Stimulated activated naive CD4-positive, alpha-beta T cell treated with Interleukin-2 at 50 U/mL for 16 hours (primary cell): ENCODE results near the gene RCC2.
"Not testable (repeated sequence)": the region's sequence is repeated elsewhere in the genome, so short reads cannot be mapped to it uniquely, and the experiment has no call there.

Source experiments
- DNase-seq: peaks from one replicate; lab custom pipeline; 2025; lab: John Stamatoyannopoulos, UW

The RCC2 gene

DNA sequence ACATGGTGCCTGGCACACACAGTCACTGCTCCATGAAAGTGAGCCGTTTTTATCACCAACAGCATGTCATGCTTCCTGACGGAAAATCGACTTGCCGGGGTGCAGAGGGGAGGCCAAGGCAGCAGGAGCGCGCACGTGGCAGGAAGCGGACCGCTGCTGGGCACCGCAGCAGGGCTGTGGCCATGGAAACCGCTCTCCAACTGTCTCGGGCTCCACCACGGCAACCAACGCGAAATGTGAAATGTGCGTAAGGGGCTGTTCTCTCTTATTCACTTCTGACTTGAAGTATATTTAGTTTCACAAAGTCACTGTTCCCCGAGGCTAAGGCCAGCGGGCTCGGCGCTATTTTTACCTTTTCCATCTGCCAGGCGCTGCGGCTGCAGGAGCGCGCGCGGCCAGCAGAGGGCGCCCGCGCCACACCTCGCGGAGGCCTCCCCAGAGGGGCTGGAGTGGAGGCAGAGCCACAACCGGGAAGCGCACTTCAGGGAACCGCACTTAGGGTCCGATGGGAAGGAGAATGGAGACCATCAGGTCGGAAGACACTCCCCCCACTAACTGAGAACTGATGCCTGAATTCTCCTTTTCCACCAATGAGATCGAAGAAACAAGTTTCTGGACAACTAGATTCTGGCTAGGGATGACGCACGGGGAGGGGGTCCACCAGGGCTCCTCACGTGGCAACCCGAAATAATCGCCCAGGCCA, 19.7 kb downstream of the RCC2 start:
- no peak for DNase-seq

- no peak for DNase-seq
These were observed 23.1 kb downstream of the RCC2 start for GRCh38 chr1:17416389-17416788.

GRCh38 chr1:17414022-17414421, 25.5 kb downstream of the RCC2 start:
- DNase-seq, result no peak

DNA sequence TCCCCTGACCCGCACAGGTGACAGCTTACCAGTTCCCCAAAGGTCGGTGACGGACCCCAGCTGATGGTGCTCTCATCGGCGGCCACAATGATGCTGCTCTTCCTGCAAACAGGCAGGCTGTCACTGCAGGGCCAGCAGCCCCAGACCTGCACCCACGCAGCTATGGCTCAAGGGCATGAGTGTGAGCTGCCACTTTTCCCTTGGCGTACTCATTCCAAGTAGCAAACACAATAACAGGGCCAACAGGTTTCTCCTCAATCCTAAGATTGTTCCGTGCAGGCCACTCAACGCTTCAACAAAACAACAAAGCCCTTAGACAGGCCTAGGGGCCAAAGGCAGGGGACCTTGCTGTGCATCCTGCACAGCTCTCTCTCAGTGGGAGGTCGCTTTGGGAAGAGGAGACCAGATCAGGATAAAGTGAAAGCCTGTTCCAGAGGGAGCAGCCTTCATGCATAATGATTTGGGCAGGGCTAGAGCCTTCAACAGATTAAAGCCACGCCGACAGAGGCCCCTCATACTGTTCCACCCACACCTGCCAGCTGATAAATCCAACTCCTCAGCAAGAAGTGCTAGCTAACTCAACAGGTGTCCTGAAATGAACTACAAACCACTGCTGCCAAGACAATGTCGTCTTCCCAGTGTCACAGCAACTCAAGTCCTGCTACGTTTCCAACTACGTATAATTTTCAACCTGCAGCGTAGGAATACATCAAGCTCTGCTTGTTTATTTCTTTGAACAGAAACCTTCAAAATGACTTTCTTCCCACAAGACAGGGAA, 27.2 kb downstream of the RCC2 start:
- DNase-seq, result no peak

- no peak for DNase-seq
These were observed 30.1 kb downstream of the RCC2 start for GRCh38 chr1:17409391-17409811.

DNA sequence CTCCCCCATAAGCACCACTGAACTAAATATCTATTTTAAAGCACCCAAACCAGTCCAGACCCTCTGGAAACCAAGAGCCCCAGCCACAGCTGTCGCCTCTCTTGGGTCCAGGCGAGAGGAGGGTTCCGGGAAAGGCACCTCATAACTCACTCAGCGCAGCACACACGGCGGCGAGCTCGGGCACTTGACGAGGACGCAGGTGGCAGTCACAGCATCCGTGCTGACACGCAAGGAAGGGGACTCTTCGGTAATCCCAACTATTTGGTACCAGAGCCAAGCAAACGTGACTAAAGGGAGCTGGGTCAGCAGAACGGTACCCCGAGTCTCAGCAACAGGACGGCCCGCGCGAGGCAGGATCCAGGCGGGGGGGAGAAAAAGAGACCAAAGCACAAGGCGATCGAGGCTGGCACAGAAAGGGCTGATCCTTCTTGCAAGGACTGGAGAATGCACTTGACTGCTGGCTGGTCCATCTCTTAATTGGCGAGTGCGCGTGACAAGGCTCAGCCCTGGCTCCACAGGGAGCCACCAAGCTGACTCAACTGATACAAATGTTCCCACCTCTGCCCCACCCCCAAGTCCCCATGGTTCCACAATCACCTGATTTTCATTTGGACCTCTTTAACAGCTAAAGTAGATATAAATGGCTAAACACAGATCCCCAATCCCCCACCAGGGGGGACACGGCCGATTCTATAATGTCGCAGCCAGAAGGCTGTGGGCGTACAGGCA, 31.5 kb downstream of the RCC2 start:
- not testable (repeated sequence) for DNase-seq

GRCh38 chr1:17406760-17407475, 32.6 kb downstream of the RCC2 start:
- DNase-seq, result not testable (repeated sequence)

DNA sequence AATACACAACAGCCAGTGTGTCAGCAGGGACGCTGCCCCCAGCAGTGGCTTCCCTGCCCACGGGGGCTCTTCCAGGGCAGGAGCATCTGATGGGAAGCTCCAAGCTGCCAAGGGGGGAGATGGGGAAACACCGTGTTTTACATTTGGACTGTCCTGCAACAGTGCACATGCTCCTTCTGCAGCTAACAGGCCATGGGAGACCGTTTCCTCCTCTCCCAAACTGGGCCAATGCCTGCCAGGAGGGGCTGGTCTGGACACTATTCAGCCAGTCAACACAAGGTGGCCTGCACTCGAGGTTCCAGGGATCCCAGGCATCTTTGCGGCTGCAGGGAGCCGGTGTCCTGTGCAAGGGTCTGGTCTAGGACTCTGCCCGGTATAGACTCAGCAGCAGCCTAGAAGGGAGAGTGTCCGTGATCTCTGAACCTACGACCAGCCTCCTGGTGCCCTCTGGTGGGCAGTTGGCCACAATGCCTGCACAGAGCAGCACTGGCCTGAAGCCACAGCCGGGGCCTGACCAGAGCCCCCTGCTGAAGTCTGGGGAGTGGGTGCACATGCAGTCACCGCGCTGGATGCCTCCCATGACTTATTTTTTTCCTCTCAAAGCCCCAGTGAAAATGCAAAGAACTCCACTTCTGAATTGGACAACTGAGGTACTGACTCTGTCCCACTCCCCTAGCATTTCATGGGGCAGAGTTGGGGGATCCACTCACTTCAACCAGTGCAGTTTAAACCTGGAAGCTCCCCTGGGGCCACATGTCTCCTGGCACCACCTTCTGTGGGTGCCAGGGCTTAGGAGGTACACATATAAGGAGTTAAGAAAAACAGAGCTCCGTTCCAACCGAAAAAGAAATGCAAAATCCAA, 33.3 kb downstream of the RCC2 start:
- peak; percentile 7 for DNase-seq

GRCh38 chr1:17404820-17405219, 34.7 kb downstream of the RCC2 start:
- no peak for DNase-seq

DNA sequence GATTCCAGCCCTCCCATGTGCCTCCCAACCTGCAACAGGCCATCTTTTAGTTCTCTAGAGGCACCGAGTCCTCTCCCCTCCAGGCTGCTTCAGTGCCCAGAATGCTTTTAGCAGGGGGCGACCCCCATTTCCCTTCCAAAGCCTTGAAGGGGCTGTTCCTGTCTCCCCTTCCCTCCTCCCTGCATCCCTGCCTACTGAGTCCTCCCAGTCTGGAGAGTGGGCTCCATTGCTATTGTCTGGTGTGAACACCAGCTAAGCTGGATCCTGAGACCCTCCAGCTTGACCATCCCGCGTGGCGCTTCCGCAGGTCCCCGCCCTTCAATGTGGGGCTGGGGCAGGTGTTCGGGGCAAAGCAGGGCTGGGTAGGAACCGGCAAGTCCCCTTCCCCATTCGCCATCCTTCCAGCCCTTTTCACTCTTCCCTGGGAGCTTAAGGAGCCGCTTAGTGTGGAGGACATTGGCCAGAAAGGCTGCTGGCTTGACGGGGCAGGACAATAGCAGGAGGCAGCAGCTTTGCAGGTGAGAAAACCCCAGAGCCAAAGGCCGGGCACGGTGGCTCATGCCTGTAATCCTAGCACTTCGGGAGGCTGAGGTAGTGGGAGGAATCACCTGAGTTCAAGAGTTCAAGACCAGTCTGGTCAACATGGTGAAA, 35.3 kb downstream of the RCC2 start:
- no peak for DNase-seq

DNA sequence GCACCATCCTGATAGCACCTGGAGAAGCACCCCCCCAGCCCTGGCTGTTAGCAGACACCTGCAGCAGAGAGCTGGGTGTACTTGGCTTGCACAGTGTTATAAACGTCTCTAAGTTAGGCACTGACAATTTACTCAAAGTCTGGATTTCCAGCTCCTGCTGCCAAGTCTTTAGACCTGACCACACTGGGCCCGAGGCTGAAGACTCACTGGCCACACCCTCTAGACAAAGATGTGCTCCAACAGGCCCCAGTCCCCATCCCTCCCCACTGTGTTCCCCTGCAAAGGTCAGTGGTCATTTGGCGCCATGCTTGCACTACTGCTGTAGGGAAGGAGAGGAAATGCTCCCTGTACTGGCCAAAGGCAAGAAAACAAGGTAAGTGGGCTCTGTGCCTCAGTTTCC, 36.4 kb downstream of the RCC2 start:
- no peak for DNase-seq

DNA sequence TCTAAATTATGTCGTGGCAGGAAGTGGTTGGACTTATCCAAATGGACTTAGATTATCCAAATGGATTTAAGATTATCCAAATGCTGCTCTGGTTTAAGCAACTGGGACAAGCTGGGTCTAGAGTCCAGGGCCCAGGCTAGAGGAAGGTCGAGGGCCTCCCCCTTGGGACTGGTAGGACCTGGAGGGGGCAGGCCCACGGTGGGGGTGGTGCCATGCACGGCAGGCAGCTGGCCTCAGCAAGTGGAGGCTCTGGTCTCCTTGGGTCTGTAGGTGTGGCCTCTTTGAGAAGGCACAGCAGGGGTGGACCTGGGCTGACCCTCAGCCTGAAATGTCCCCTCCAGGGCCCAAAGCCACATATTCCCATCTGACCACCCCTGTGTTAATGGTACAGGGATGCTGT, 37.6 kb downstream of the RCC2 start:
- DNase-seq, result no peak

DNA sequence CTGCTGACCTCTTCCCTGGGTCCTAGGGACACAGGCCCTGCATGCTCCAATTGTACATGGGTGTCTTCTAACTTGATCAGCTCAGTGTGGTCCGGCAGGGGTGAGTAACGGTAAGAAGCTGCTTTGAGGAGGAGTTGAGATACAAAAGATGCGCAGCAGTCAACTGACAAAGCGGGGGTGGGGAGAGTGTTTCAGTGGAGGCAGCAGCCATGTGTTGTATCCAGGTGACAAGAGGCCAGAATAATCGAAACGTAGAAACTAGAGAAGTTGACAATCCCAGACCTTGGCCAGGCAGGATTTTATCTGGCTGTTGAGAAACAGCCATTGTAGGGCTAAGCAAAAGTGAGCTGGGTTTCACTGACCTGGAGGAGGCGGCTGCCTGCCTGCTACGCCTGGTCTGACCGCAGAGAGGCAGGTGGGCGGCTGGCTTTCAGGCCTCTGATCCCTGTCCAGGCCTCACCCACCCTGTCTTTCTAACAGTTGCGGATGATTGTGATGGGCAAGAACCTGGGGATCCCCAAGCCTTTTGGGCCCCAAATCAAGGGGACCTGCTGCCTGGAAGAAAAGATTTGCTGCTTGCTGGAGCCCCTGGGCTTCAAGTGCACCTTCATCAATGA, 38.6 kb downstream of the RCC2 start:
- DNase-seq, result no peak

- no peak for DNase-seq
These were observed 41.4 kb downstream of the RCC2 start for GRCh38 chr1:17397910-17398695.

- DNase-seq, result no peak
These were observed 46.2 kb downstream of the RCC2 start for GRCh38 chr1:17393230-17393629.

GRCh38 chr1:17392199-17392740, 47.2 kb downstream of the RCC2 start:
- no peak for DNase-seq

DNA sequence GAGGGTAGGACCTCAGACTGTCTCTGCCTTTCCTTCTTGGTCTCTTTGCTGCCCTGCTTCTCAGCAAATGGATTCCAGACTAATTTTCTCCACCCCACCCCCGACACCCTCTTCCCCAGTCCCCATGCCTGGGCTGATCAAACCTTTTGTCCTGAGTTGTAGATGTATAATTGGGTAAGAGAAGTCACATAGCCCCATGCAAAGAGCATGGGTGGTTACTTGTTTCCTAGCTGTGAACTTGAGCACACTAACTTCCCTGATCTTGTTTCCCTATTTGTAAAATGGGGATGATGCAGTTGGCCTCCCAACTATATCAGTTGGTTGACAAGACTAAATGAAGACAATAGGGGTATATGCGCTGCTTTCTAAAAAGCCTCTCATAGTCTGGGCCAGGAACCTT, 58.3 kb downstream of the RCC2 start:
- DNase-seq, result no peak

GRCh38 chr1:17377325-17377953, 62.0 kb downstream of the RCC2 start:
- no peak for DNase-seq

DNA sequence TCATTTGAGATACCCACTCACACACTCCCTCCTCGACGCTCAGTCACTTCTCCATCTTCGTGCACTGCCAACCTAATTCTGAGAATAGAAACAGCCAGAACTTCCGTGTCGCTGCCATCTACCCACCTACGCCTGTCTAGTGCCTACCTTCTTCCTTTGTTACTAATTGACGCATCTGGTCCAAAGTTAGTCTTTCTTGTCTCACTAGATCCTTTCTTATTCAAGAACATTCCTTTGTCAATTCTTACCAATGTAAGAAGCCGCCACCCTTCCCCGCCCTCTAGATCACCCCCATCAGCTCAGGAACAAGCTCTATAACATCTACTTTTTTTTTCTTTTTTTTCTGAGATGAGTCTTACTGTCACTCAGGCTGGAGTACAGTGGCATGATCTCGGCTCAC, 63.8 kb downstream of the RCC2 start:
- no peak for DNase-seq
